Femur (tissue), 1 donor: ENCODE measurements around the gene MAP1S.
A peak's percentile ranks its signal among the peaks of the same experiment; 100 is the strongest.

Experiments
- DNase-seq: peaks from one replicate; pipeline ENCODE4 v3.0.0-alpha.2; 2017

Gene MAP1S

DNA sequence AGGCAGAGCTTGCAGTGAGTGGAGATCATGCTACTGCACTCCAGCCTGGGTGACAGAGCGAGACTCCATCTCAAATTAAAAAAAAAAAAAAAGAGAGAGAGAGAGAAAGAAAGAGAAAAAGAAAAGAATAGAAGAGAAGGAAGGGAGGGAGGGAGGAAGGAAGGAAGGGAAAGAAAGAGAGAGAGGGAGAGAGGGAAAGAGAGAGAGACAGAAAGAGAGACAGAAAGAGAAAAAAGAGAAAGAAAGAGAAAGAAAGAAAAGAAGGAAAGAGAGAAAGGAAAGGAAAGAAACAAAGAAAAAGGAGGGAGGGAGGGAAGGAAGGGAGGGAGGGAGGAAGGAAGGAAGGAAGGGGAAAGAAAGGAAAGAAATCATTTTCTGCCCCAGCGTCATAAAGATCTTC, 24.1 kb upstream of the MAP1S start:
- no peak for DNase-seq

DNA sequence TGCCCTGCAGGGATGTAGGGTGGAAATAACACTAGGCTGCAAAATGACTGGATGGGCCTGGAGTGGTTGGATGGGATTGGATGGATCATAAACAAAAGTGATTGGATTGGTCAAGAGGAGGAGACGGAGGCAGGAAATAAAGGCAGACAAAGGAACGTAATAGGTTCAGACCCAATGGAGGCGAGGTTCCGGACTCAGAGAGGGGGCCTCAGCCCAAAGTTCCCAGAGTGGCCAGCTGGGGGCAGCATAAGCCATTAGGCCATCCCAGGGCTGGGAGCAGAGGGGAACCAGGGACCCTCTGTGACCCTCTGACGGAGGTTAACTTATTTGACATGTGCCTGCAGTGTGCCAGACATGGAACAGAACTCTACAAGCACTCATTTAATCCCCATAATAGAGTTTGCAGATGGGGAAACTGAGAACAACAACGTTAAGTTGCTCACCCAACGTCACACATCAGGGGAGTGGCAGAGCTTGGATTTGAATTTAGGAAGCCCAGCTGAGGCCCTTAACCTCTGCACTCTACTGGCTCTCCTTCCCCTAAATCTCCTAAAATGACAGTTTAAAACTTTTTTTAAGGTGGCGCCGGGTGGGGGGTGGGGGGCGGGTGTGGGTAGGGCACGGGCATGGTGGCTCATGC, 15.3 kb upstream of the MAP1S start:
- DNase-seq = no peak

DNA sequence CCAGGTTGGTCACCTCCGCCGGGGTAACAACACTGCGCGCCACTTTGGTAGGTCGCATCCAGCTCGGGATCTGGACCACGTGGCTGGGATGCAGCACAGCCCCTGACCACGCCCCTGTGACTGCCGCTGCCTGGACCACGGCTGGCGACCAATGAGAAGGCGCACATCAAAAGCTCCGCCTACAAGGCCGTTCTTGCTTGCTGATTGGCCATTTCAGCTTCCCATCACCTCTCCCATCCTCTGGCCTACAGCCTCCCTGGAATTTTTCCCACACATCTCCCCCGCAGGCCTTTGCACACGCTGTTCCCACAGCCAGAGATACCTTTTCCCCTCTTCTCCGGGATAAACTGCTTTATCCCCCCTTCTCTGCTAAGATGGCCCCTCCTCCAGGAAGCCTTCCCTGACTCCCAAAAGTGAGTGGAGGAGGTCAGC, 12.5 kb upstream of the MAP1S start:
- DNase-seq = no peak

DNA sequence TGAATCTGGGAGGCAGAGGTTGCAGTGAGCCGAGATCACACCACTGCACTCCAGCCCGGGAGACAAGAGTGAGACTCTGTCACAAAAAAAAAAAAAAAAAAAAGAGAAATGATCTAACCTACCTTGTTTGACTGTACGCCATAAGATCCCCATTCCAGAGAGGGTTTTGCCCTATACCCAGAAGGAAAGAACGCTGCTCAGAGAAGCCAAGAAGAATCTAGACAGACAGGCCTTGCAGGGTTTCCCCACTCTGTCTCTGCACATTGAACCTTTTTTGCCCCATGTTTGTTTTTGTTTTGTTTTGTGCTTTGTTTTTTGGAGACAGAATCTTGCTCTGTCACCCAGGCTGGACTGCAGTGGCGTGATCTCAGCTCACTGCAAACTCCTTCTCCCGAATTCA, 7.4 kb upstream of the MAP1S start:
- no peak for DNase-seq

DNA sequence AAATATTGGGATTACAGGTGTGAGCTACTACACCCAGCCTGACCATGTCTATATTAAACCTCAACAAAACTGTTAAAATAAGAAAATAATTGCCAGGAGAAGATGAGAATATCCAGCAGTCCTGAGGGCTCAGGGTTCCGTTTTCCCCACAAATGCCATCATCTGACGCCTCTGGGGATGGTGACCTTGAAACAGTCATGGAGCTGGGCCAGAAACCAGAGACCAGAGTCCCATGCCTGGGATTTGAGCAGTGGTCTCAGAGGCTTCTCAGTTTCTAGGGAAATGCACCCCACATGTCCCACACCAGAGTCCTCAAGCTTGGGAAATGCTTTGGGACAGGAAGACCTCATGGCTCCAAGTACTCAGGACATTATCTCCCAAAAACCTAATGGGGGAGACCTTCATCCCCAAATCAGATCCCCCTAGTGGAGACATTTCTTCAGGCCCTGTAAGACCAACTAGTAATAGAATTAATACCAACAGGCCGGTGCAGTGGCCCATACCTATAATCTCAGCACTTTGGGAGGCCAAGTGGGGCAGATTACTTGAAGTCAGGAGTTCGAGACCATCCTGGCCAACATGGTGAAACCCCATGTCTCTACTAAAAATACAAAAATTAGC, 2.9 kb upstream of the MAP1S start:
- no peak for DNase-seq

DNA sequence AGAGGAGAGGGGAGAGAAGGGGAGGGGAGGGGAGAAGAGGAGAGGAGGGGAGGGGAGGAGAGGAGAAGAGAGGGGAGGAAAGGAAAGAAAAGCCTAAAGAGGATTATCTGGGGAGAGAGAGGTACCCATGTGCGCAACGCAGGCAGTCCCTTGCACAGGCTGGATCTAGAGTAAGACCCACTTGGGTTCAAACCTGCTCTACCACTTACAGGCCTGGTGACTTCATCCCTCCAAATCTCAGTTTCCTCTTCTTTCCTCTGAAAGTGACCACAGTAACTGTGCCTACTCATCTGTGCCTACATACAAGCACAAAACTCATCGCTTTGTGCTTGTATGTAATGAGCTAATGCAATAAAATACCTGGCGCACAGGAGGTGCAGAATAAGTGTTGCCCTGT, 732 bp upstream of the MAP1S start:
- DNase-seq = no peak

DNA sequence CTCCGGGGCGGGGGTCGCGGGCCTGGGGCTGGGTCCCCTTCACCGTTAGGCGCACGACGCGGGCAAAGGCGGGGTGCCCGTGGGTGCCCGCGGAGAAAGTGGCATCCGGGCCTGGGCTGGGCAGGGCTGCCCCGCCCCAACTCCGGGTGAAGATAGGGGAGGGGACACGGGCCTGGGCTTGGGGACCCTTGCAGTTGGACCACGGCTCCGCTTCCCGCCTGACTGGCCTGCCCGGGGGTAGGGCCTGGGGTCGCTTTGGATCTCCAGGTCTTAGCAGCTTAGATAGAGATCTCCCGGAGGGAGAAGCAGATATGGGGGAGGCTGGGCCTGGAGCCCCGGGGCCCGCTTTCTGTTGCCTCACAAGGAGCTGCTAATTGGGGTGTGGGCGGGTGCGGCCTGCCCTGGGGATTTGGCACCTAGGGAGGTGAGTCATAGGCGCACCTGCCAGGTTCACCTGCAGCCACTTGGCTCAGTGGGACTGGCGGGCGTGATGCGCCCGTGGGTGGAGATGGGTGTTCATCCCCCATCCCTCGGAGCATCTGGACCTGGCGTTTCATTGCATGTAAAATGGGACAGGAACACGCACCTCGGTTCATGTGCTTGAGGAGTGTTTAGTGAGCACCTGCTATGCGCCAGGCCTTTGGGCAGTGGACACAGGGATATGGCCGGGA, 585 bp downstream of the MAP1S start:
- no peak for DNase-seq

DNA sequence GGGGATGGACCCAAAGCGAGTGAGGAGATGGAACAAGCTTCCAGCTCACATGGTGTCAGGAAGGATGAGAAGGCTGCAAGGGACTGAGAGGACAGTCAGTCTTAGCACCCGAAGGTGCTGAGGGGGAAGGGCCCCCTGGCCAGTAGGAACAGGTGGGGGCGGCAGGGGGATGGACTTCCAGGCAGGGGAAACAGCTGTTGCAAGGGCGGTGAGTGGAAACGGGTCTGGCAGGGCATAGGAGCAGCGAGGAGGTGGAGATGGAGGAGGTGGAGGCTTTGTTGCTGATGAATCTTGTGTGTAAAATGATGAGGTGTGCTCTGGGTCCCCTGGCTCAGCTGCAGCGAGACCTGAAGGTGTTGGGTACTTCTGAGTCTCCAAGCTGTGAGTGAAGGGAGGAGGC, 1.2 kb downstream of the MAP1S start:
- DNase-seq = no peak

DNA sequence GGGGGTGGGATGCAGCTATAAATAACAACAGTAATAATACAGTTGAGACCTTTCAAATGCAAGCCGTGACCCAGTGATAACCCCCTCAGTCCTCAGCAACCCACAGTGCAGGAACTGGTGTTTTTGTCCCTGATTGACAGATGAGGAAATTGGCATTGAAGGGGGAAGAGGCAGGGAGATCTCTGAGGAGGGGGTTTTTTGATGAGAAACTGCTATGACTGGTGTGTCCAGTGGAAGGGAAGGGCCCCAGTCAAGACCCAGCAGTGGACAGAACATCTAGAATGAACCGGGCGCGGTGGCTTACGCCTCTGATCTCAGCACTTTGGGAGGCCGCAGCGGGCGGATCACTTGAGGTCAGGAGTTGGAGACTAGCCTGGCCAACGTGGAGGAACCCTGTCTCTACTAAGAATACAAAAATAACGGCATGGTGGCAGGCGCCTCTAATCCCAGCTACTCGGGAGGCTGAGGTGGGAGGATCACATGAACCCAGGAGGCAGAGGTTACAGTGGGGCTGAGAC, 1.9 kb downstream of the MAP1S start:
- DNase-seq = no peak

DNA sequence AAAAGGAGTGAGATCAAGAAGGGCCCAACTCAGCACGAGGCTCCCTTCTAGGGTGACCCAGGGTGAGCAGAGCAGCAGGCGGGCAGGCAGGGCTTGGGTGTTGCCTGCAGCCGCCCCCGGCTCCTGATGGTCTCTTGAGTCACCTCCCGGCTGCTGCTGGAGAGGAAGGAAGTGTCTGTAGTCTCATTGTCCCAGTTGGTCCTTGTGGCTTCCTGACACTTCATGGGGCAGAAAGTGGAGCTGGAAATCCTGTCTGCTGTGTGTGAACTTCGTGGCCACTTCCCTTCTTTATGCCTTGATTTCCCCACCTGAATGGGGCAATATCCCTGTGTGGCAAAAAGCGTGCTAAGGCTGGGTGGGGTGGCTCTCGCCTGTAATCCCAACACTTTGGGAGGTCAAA, 2.5 kb downstream of the MAP1S start:
- peak; percentile 52 for DNase-seq

DNA sequence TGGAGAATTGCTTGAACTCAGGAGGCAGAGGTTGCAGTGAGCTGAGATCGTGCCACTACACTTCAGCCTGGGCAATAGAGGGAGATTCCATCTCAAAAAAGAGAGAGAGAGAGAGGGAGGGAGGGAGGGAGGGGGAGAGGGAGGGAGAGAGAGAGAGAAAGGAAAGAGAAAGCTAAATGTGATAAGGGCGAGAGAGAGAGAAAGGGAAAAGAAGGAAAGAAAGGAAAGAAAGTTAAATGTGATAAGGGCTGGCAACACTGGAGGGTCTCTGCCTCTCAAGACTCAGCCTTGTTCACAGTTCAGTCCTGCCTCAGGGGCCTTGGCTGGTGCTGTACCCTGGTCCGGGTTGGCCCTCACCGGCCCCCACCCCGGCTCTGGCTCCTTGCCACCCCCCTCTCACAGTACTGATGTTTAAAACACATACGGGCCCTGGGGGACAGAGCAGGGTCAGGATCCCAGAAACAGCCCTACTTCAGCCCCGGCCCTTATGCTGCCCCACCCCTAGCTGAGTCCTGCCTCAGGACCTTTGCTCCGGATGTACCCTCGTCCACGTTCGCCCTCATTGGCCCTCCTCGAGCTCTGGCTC, 3.5 kb downstream of the MAP1S start:
- no peak for DNase-seq

DNA sequence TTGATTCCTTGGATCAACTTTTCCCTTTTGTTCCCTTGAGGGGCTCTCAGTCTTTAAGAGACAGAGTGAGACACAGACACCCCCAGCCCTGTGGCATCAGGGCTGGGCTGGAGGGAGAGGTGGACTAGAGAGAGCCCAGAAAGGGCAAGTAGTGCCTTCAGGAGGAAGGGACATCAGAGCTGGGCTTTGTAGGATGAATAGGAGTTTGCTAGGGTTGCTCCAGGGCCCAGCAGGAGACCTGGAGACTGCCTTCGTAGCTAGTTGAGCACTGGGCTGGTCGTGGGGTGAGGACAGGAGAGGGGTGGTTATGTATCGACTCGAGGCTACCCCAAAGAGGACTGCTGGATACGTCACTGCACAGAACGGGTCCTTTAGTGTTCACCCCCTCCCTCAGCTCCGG, 5.4 kb downstream of the MAP1S start:
- no peak for DNase-seq

DNA sequence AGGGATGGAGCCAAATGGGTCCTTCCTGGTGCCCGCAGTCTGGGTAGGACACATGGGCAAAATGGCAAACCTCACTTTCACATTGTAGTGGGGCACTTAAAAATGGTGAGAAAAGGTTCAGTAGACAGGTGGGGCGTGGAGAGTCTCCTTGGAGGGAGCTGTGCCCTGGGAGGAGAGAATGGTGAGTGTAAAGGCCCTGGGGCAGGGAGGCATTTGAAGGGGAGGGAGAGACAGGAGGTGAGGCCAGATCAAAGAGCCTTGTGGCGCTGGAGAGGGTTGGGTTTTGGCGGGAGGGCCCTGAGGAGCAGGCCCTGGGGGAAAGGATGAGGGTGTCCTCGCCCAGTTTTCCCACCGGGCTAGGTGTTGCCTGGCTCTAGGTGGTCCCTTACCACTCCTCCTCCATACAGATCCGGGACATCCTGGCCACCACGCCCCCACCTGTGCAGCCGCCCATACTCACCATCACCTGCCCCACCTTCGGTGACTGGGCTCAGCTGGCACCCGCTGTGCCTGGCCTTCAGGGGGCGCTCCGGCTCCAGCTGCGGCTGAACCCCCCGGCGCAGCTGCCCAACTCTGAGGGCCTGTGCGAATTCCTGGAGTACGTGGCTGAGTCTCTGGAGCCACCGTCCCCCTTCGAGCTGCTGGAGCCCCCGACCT, 6.3 kb downstream of the MAP1S start:
- DNase-seq = no peak

DNA sequence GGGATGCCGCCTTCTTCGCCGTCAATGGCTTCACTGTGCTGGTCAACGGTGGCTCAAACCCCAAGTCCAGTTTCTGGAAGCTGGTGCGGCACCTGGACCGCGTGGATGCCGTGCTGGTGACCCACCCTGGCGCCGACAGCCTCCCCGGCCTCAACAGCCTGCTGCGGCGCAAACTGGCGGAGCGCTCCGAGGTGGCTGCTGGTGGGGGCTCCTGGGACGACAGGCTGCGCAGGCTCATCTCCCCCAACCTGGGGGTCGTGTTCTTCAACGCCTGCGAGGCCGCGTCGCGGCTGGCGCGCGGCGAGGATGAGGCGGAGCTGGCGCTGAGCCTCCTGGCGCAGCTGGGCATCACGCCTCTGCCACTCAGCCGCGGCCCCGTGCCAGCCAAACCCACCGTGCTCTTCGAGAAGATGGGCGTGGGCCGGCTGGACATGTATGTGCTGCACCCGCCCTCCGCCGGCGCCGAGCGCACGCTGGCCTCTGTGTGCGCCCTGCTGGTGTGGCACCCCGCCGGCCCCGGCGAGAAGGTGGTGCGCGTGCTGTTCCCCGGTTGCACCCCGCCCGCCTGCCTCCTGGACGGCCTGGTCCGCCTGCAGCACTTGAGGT, 7.0 kb downstream of the MAP1S start:
- no peak for DNase-seq

DNA sequence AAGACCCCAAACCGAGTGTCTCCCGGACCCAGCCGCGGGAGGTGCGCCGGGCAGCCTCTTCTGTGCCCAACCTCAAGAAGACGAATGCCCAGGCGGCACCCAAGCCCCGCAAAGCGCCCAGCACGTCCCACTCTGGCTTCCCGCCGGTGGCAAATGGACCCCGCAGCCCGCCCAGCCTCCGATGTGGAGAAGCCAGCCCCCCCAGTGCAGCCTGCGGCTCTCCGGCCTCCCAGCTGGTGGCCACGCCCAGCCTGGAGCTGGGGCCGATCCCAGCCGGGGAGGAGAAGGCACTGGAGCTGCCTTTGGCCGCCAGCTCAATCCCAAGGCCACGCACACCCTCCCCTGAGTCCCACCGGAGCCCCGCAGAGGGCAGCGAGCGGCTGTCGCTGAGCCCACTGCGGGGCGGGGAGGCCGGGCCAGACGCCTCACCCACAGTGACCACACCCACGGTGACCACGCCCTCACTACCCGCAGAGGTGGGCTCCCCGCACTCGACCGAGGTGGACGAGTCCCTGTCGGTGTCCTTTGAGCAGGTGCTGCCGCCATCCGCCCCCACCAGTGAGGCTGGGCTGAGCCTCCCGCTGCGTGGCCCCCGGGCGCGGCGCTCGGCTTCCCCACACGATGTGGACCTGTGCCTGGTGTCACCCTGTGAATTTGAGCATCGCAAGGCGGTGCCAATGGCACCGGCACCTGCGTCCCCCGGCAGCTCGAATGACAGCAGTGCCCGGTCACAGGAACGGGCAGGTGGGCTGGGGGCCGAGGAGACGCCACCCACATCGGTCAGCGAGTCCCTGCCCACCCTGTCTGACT, 7.9 kb downstream of the MAP1S start:
- DNase-seq = no peak

DNA sequence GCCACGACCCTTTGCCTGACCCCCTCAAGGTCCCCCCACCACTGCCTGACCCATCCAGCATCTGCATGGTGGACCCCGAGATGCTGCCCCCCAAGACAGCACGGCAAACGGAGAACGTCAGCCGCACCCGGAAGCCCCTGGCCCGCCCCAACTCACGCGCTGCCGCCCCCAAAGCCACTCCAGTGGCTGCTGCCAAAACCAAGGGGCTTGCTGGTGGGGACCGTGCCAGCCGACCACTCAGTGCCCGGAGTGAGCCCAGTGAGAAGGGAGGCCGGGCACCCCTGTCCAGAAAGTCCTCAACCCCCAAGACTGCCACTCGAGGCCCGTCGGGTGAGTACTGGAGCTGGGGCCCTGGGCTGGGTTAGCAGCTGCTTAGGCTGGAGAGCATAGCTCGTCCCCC, 8.6 kb downstream of the MAP1S start:
- no peak for DNase-seq

DNA sequence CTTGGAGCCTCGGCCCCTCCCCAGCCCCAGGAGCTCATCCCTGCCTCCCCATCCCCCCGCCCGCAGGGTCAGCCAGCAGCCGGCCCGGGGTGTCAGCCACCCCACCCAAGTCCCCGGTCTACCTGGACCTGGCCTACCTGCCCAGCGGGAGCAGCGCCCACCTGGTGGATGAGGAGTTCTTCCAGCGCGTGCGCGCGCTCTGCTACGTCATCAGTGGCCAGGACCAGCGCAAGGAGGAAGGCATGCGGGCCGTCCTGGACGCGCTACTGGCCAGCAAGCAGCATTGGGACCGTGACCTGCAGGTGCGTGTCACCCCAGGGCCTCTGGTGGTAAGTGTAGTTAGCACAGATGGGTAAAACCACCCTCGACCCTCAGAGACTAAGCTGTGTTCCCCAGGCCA, 13.8 kb downstream of the MAP1S start:
- no peak for DNase-seq

DNA sequence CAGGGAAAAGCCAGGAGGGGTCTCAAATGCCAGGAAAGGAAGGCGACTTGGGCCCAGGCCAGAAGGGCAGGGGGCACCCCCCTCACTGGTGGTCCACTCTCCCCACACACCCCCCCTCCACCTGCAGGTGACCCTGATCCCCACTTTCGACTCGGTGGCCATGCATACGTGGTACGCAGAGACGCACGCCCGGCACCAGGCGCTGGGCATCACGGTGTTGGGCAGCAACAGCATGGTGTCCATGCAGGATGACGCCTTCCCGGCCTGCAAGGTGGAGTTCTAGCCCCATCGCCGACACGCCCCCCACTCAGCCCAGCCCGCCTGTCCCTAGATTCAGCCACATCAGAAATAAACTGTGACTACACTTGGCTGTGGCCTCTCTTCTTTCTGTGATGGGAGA, 14.9 kb downstream of the MAP1S start:
- DNase-seq = no peak

DNA sequence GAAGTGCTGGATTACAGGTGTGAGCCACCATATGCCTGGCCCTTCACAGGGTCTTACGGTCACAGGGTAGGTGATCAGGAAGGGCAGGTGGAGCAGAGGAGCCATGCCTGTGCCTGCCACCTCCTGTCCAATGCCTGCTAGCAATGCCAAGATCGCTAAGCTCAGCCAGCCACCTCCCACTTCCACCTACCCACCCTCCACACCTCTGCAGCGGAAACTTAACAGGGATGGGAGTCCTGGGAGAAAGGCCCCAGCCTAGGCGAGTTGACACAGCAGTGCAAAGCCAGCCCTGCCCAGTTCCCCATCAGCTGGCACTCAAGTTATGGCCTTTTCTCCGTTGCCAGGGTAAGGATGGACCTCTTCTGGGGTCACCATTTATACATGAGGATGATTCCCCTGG, 16.1 kb downstream of the MAP1S start:
- DNase-seq = no peak

DNA sequence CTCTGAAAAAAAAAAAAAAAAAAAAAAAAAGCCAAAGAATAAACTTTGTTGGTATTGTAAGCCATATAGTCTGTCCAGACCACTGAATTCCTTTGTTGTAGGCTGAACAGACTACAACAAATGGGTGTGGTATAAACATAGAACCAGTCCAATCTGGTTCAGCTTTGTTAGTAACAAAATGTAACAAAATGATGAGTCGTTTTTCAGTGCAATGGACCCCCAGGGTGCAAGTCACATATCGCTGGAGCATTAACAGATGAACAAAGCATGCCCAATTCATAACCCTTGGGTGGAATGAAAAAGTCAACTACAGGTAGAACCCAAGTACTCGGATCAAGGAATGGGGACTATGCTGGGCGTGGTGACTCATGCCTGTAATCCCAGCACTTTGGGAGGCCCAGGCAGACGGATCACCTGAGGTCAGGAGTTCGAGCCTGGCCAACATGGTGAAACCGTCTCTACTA, 18.4 kb downstream of the MAP1S start:
- DNase-seq = no peak

DNA sequence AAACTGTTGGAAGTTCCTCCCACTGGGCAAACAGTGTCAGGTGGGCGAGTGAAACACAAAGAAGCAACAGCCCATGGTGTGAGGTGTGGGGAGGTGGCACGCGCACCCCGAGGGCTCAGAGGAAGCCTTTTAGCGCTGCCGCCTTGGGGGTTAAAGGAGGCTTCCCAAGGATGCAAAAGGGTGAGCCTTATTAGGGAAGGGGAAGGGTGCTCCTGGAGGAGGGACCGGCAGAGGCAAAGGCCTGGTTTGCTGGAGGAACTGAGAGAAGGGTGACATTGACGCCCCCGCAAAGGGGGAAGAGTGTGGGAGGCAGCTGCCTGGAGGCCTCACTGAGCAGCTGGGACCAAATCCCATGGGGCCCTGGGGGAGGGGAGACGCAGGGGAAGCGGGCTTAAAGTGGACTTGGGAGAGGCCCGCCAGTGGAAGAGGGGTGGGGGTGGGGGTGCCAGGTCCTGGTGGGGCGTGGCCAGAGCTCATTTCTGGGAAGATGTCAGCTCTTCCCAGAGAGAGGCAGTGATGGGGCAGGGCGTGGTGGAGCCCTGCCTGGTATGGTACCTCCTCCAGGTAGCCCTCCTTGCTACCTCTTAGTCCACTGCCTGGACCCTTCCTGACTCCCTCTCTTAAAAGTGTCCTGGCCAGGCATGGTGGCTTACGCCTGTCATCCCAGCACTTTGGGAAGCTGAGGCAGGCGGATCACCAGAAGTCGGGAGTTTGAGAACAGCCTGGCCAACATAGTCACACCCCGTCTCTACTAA, 20.0 kb downstream of the MAP1S start:
- peak; percentile 59 for DNase-seq
